ENCODE measurements around the gene SCO2. TPM values are rescaled to one million over a fixed set of nuclear protein-coding genes. Genes with fewer than 3 reads are reported as not detected.

The SCO2 gene
- total and polyA plus RNA-seq, 2 of the 13 experiments (the other 11 are each of a cell fraction or from before 2014, with no cell fraction given), result 0.32 to 3.7 TPM

- TF ChIP-seq RFXAP (CRISPR knock-in tag; IDR thresholded peaks at IDR 0.05; ENCODE audit: borderline replicate concordance) (peak; percentile 59; the same call in 1 of the 2 replicates), ZNF564 (CRISPR knock-in tag; IDR thresholded peaks at IDR 0.05) (no peak), HHEX (CRISPR knock-in tag; IDR thresholded peaks at IDR 0.05) (no peak), NONO (IDR thresholded peaks at IDR 0.05) (no peak), NONO (CRISPR knock-in tag; conservative IDR thresholded peaks at IDR 0.05) (no peak), TMF1 (CRISPR knock-in tag; IDR thresholded peaks at IDR 0.05; ENCODE audit: low read depth) (no peak), SUZ12 (IDR thresholded peaks at IDR 0.05; ENCODE audit: low read depth, low read length) (no peak), NFATC3 (CRISPR knock-in tag; IDR thresholded peaks at IDR 0.05) (no peak), ZNF75D (CRISPR knock-in tag; IDR thresholded peaks at IDR 0.05; ENCODE audit: borderline replicate concordance) (no peak), NR2F6 (IDR thresholded peaks at IDR 0.05) (peak; percentile 29; the same call in 1 of the 2 replicates), NR2F6 (CRISPR knock-in tag; IDR thresholded peaks at IDR 0.05) (peak; percentile 83), ZFP62 (CRISPR knock-in tag; IDR thresholded peaks at IDR 0.05) (no peak), POLR2G (IDR thresholded peaks at IDR 0.05; ENCODE audit: low read depth, low read length) (0 out of 2 replicates have a peak, but pooled peaks have one; percentile 34), NAIF1 (CRISPR knock-in tag; IDR thresholded peaks at IDR 0.05; ENCODE audit: borderline replicate concordance) (no peak), ZNF644 (CRISPR knock-in tag; IDR thresholded peaks at IDR 0.05; ENCODE audit: low read depth) (no peak), AHR (CRISPR knock-in tag; IDR thresholded peaks at IDR 0.05) (no peak), PRMT3 (CRISPR knock-in tag; IDR thresholded peaks at IDR 0.05; ENCODE audit: borderline replicate concordance, low read depth) (peak; percentile 88), SSRP1 (CRISPR knock-in tag; IDR thresholded peaks at IDR 0.05) (0 out of 2 replicates have a peak, but pooled peaks have one; percentile 60), NCOA5 (CRISPR knock-in tag; IDR thresholded peaks at IDR 0.05) (0 out of 2 replicates have a peak, but pooled peaks have one; percentile 83)
- TF ChIP-seq, protein P1, sequence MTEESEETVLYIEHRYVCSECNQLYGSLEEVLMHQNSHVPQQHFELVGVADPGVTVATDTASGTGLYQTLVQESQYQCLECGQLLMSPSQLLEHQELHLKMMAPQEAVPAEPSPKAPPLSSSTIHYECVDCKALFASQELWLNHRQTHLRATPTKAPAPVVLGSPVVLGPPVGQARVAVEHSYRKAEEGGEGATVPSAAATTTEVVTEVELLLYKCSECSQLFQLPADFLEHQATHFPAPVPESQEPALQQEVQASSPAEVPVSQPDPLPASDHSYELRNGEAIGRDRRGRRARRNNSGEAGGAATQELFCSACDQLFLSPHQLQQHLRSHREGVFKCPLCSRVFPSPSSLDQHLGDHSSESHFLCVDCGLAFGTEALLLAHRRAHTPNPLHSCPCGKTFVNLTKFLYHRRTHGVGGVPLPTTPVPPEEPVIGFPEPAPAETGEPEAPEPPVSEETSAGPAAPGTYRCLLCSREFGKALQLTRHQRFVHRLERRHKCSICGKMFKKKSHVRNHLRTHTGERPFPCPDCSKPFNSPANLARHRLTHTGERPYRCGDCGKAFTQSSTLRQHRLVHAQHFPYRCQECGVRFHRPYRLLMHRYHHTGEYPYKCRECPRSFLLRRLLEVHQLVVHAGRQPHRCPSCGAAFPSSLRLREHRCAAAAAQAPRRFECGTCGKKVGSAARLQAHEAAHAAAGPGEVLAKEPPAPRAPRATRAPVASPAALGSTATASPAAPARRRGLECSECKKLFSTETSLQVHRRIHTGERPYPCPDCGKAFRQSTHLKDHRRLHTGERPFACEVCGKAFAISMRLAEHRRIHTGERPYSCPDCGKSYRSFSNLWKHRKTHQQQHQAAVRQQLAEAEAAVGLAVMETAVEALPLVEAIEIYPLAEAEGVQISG (CRISPR knock-in tag; IDR thresholded peaks at IDR 0.05), result 0 out of 2 replicates have a peak, but pooled peaks have one; percentile 21
- TF ChIP-seq, protein P2, sequence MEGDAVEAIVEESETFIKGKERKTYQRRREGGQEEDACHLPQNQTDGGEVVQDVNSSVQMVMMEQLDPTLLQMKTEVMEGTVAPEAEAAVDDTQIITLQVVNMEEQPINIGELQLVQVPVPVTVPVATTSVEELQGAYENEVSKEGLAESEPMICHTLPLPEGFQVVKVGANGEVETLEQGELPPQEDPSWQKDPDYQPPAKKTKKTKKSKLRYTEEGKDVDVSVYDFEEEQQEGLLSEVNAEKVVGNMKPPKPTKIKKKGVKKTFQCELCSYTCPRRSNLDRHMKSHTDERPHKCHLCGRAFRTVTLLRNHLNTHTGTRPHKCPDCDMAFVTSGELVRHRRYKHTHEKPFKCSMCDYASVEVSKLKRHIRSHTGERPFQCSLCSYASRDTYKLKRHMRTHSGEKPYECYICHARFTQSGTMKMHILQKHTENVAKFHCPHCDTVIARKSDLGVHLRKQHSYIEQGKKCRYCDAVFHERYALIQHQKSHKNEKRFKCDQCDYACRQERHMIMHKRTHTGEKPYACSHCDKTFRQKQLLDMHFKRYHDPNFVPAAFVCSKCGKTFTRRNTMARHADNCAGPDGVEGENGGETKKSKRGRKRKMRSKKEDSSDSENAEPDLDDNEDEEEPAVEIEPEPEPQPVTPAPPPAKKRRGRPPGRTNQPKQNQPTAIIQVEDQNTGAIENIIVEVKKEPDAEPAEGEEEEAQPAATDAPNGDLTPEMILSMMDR (CRISPR knock-in tag; IDR thresholded peaks at IDR 0.05), result peak; percentile 6; the same call in 1 of the 2 replicates
- TF ChIP-seq, protein P3, sequence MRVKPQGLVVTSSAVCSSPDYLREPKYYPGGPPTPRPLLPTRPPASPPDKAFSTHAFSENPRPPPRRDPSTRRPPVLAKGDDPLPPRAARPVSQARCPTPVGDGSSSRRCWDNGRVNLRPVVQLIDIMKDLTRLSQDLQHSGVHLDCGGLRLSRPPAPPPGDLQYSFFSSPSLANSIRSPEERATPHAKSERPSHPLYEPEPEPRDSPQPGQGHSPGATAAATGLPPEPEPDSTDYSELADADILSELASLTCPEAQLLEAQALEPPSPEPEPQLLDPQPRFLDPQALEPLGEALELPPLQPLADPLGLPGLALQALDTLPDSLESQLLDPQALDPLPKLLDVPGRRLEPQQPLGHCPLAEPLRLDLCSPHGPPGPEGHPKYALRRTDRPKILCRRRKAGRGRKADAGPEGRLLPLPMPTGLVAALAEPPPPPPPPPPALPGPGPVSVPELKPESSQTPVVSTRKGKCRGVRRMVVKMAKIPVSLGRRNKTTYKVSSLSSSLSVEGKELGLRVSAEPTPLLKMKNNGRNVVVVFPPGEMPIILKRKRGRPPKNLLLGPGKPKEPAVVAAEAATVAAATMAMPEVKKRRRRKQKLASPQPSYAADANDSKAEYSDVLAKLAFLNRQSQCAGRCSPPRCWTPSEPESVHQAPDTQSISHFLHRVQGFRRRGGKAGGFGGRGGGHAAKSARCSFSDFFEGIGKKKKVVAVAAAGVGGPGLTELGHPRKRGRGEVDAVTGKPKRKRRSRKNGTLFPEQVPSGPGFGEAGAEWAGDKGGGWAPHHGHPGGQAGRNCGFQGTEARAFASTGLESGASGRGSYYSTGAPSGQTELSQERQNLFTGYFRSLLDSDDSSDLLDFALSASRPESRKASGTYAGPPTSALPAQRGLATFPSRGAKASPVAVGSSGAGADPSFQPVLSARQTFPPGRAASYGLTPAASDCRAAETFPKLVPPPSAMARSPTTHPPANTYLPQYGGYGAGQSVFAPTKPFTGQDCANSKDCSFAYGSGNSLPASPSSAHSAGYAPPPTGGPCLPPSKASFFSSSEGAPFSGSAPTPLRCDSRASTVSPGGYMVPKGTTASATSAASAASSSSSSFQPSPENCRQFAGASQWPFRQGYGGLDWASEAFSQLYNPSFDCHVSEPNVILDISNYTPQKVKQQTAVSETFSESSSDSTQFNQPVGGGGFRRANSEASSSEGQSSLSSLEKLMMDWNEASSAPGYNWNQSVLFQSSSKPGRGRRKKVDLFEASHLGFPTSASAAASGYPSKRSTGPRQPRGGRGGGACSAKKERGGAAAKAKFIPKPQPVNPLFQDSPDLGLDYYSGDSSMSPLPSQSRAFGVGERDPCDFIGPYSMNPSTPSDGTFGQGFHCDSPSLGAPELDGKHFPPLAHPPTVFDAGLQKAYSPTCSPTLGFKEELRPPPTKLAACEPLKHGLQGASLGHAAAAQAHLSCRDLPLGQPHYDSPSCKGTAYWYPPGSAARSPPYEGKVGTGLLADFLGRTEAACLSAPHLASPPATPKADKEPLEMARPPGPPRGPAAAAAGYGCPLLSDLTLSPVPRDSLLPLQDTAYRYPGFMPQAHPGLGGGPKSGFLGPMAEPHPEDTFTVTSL (CRISPR knock-in tag; IDR thresholded peaks at IDR 0.05; ENCODE audit: borderline replicate concordance), result 0 out of 2 replicates have a peak, but pooled peaks have one; percentile 34
Measured at GRCh38 chr22:50528682-50529415, 3.5 kb upstream of the SCO2 start (continued).

All from HepG2 (cell line).